ENCODE results near the gene GRAPL.
"Not testable (repeated sequence)": the region's sequence is repeated elsewhere in the genome, so short reads cannot be mapped to it uniquely, and the experiment has no call there.

GRAPL gene

DNA sequence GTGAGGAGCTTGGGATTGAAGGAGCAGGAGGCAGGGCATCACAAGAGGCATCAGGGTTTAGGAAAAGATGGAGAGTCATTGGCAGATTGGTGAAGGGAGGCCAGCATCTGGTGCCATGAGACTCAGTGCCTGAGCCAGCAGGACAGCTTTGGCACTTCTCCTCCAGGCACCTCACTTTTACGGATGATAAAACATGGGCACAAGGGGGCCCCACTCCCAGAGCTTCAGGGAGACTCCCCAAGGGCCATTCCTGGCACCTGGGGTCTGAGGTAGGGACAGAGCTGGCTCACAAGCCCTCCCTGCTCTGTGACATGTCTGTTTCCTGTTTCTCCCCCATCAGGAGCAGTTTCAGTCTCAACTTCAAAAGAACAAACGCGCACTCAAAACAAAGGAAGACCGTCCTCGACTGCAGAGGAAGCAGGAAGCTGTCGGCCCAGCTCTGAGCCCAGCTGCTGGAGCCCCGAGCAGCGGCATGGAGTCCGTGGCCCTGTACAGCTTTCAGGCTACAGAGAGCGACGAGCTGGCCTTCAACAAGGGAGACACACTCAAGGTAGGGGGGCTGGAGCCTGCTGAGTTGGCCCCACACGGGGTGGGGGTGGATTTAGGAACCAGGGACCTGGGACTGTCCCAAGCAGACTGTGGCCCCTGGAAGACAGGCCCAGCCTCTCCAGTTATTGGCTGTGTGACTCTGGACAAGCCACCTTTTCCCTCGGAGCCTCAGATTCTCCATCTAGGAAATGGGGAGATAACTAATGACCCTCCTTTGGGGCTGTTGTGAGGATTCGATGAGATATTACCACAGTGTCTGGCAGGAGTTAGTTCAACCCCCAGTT, at the start of gene GRAPL:
Gene GRAPL (plus strand): TSS at position 442 of the 833 bp plus-strand sequence. CDS start 31 bp downstream, at position 473.
- ATAC-seq: peak; percentile 67 to 79

DNA sequence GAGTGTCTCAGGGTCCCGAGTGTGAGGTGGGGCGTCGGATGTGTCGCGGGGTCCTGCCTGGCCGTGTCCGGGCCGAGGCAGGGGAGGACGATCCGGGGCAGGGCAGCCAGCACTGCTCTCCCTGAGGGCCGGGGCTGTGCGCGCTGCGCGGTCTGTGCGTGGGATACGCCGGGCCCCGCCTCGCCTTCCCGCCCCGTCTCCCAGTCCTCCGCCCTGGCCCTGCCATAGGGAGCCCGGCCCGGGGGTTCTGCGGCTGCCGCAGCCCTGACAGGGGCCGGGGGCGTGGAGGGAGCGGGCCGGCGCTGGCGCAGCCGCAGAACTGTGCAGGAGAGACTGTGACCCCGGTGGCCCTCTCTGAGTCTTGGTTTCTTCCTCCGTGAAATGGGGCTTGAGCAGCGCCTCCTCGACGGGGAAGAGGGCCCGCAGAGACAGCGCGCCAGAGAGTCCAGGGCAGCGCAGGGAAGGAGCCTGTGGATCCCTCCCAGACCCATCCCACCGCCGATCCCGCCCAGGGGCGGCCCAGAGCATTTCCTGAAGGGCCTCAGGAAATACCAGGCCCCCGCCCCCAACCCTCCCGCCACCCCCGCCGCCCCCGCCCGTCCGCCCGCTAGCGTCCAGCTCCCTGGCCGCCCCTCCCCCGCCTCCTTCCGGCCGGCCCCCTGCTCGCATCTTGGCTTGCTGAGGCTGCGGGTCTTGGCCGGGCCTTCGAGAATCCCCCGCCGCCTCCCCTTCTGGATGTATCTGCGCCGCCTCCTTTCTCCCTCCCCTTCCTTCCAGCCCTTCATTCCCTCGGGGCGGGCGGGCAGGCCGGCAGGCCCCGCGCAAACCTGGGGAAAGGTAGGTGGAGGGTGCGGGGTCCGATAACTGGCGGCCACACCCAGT, 38.3 kb upstream of the GRAPL start:
- ATAC-seq: peak in 1 of 2 donors; percentile 24

DNA sequence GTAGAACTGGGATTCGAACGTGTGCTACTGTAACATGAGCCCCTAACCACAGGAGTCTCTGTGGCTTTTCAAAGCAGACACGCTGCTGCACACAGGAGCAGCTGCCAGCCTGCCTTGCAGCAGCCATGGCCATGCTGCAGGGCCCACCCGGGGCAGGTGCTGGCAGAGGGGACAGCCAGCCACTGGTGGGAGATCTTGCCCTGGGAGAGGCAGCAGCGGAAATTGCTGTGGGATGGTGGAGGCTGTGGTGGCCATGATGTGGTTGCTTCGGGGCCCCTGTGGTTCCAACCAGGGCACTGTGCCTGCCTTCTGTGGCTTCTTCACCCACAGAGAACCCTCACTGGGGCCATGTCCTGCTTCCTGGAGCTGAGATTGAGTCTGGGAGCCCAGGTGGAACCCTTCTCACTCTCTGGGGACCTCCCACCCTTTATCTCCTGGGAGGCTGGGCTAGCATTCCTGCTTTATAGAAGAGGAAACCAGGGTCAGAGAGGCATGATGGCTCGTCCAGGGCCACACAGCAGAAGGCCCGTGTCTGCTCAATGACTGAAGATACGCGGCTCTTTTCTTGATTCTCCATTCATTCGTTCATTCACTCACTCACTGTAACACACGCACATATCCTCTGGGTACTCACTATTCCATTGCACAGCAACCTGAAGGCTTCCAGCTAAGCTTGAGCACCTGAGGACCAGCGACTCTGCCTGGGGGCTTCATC, 37.2 kb upstream of the GRAPL start:
- peak; percentile 66 to 67 for ATAC-seq

DNA sequence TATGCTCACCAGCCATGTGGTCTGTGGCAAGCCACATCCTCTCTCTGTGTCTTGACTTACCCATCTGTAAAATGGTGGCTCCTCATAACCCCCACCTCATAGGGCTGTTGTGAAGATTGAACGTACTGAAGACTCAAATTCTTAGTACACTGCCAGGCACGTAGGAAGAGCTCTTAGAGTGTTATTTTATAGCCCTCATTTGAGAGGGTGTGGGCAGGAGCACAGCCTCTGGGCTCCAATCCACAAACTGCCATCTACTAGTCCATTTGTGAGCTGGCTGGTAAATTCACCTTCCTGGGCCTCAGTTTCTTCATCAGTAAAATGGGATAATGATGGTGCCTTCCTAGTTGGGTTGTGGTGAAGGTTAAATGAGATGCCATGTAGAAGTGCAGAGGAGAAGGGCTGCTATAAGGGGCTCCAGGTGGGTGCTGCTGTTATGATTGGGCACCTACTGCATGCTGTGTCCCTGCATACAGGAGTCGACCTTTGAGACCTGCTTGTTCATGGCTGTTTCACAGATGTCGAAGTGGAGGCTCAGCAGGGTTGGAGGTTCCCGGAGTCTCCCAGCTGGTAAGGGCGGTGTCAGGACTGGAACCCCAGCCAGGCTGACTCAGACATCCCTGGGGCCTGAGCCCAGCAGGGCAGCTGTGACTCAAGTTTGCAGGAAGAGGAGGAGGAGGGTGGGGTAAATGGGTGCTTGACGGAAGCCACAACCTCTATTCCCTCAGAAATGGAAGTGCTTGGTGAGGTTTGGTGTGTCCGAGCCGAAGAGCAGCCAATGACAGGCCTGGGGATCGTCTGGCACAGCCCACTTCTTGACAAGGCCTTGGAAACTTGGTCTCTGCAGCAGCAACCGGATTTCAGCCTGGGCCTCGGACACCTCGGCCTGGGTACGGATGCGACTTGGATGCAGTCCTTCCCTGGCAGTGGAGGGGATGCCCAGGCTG, 34.4 kb upstream of the GRAPL start:
- not testable (repeated sequence) for ATAC-seq

DNA sequence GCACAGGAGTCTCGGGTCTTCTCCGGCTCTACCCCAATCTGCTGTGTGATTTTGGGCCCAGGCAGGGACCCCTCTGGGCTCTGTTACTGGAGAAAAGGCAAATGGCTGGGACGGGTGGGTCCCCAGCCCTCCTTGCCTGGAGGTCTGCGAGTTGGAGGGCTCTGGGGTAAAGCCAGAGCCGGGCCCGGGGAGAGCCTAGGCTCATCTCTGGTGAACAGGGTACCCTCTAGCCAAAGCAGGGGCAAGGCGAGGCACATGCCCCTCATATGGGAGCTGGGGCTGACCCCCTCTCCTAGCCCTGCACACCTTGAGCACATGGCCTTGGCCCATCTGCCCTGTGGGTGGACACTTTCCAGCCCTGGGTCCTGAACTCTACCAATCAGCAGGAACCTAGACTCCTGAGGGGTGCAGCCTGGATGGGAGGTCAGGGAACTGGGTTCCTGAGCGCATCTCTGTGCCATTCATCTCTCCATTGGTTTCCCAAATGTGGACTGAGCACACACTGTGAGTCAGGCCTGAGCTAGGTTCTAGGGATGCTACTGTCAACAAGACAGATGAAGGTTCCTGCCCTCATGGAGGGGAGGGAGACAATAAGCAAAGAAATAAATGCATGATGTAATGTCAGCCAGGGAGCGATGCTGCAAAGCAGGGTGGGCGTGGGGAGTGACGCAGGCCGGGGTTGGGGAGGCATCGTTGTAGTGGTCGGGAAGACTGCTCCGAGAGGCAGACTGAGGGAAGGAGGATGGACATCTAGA, 33.5 kb upstream of the GRAPL start:
- not testable (repeated sequence) for ATAC-seq

DNA sequence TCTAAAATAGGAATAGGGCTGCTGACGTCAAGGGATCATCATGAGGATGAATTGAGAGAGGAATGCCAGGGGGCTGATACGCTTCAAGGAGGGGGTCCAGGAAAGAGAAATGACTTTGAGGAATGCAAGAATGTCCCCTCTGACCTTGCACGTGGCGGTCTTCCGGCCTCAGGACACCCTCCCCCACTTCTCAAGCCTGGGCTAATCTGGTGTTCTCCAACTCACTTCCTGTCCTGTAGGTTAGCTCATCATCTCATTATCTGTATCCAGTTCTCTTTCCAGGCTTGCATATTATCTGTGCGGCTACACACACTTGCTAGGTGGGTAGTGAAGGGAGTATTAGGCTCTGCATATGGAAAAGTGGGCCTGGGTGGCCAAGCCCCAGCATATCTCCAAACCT, 18.9 kb upstream of the GRAPL start:
- not testable (repeated sequence) for ATAC-seq

DNA sequence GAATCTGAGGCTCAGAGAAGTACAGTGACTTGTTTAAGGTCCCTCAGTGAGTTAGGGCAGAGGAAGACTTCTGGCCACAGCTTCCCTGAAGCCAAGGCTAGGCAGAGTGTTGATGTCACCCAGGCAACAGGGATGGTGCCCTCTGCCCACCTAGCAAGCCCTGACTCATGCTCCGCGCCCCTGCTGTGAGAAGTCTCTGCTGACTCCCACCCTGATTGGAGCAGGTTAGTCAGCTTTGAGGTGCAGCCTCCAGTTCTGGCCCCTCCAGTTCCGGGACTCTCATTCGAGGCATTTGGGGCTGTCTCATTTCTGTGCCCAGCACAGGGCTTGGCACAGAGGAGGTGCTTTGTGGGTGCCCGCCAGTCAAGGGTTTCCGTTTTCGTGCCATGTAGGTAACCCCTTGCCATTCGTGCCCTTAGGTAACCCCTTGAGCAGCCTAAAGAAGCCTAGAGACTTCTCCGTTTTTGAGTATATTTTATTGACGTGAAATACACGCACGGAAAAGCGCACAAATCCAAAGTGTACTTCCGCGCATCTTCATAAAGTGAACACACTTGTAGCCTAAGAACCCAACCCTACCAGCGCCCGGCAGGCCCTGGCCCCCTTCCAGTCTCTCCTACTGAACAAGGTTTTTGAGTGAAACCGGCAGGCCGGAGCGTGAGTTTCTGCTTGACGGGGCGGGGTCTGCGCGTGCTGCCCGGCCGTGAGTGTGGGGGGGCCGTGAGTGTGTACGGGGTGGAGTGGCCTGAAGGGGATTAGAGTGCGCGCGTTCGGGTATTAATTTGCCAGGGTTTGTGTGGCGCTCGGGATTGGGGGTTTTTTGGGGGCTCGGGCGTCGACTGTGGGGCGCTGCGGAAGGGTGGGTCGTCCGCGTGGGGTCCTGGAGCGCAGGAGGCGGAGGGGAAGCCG, 16.9 kb upstream of the GRAPL start:
- peak; percentile 42 to 45 for ATAC-seq

DNA sequence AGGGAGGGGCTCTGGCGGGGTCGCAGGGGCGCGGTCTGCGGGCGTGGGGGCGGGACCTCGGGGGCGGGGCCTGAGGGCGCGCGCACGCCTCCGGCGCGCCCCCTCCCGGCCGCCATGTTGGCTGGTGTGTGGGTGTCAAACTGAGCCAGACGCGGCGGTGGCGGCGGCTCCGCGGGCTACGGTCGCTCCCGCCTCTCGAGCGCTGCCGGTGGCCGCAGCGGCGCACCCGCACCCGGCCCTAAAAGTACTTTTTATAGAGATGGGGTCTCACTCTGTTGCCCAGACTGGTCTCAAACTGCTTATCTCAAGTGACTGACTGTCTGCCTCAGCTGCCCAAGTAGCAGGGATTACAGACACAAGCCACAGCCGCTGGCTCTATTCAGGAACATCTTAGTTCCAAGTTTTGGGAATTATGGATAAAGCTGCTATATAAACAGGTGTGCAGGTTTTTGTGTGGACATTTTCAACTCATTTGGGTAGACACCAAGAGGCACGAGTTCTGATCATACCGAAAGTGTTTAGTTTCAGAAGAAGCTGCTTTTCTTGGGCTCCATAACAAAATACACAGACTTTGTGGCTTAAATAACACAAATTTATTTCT, 16.2 kb upstream of the GRAPL start:
- ATAC-seq: peak; percentile 65 to 67

DNA sequence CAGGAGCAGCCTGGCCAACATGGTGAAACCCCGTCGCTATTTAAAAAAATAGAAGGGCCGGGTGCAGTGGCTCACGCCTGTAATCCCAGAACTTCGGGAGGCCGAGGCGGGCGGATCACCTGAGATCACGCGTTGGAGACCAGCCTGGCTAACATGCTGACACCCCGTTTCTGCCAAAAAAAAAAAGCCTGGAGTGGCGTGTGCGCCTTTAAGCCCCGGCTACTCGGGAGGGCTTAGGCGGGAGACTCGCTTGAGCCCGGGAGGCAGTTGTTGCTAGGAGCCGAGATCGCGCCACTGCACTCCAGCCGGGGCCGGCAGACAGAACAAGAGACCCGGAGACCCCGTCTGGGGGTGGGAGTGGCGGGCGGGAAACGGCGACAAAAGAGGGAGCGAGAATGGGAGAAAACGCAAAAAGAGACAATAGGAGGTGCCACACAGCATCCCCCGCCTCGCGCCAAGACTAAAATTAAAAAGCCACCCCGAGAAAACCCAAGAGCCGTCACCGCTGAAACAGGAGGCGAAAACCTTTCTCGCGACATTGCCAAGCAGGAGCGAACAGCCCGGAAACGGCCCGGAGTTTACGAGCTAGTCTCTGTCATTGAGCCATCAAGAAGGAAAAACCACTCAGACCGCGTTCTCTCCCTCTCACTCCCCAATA, 15.5 kb upstream of the GRAPL start:
- ATAC-seq: peak; percentile 73 to 80

DNA sequence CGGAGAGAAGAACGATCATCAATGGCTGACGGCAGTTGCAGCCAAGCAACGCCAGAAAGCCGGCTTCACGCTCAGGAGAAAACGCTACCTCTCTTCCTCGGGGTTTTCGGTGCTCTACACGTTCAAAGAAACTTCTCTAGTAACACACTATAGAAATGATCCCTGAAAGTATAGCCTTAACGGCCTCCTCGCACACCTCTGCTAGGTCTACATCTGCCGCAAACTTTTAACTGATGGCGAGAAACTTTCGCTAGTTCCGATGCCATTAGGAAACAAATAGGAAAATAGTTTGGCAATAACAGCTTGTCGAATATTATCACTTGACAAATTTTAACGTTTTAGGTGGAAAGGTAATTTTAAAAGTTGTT, 14.9 kb upstream of the GRAPL start:
- ATAC-seq: not testable (repeated sequence)

DNA sequence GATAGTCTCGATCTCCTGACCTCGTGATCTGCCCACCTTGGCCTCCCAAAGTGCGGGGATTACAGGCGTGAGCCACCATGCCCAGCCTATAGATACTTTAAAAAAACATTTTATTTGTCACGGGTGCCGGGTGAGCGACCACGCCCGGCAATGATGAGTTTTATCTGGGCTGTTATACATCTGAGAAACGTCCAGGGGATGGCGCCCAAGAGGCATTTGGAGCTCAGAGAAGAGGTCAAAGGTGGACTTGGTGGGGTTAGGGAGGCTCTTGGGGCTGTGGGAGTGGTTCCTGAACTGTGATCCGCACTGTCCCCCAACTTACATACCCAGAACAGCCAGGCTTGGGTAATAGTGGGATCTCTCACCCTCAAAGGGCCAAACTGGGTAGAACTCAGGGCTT, 8.7 kb upstream of the GRAPL start:
- ATAC-seq: peak; percentile 85 to 90

DNA sequence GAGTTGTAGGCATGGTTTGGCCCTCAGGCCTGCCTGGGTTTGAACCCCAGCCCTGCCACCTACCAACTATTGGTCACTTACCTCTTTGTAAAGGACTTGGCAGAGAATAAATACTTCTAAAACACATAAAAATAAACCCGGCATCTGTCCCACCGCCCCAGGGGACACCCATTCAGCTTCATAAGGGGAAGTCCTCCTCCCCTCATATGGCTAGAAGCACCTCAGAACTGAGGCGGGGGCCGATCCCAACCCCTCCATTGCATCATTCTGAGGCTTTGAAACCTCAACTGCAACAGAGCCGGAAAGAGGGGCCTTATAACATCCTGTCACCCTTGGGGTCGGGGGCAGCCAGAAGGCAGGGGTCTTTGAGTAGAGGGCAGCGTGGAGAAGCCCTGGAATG, 2.1 kb upstream of the GRAPL start:
- not testable (repeated sequence) for ATAC-seq

DNA sequence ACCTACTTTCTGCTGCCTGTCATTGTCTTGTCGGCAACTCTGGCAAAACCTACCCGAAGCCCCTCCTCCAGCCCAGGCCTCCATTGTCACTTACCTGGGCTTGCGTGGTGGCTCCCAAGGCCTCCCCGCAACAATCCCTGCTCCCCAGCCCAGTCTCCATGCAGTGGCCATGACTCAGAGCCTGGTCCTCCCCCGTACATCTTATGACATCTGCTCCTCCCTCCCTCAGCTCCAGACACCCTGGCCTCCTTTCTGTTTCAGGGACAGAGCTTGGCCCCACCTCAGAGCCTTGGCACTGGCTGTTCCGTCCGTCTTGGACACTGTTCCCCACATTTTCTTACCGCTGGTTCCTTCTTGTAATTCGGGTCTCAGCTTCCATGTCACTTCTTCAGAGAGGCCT, 2.1 kb downstream of the GRAPL start:
- peak; percentile 23 to 48 for ATAC-seq

DNA sequence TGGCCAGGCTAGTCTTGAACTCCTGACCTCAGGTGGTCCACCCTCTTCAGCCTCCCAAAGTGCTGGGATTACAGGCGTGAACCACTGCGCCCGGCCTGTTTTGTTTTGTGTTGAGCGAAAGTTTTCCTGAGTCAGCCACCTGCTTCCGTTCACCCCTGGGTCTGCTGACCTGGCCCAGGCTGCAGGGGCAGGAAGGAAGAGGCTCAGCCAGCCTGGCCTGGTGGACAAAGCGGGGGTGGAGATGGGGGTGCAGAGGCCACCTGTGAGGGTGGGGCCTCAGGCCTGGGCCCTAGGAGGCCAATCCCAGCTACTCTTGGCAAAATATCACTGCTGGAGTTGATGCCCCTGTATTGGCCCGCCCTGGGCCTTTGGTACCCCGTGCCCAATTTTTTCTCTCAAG, 3.7 kb downstream of the GRAPL start:
- ATAC-seq: not testable (repeated sequence)

DNA sequence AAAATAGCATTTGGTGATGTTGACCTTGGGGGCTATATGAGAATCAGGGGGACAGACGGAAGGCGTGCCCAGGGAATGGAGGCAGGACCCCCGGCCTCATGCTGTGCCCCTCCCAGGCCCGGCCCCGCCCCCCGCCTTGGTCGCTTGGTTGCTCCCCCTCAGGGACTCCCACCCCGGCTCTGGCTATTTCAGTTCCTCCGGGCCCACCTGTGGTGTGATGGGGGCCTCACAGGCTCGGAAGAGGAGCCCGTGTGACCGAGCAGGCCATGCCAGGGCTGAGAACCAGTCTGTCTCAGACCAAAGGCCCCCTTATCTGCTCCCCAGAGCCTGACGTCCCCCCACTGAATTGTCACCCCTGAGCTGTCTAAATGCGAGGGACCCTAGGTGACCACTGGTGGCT, 4.4 kb downstream of the GRAPL start:
- ATAC-seq: not testable (repeated sequence)

DNA sequence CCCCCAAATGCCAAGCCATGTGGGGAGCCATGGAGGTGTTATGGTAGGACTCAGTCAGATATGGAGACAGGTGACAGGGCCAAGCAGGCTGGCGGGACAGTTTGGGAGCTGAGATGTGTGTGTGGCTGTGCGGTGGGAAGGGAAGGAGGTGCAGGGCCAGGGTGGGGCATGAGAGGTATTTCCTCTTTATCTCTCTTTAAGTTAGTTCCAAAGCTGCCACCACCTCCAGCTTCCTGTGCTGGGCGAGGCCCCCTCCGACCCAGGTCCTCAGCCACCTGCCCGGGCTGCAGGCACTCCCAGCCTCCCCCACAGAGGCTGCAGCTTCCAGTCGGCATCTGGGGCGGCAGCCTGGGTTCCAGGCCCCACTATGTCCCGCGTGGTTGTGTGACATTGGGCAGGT, 6.4 kb downstream of the GRAPL start:
- ATAC-seq: not testable (repeated sequence)

DNA sequence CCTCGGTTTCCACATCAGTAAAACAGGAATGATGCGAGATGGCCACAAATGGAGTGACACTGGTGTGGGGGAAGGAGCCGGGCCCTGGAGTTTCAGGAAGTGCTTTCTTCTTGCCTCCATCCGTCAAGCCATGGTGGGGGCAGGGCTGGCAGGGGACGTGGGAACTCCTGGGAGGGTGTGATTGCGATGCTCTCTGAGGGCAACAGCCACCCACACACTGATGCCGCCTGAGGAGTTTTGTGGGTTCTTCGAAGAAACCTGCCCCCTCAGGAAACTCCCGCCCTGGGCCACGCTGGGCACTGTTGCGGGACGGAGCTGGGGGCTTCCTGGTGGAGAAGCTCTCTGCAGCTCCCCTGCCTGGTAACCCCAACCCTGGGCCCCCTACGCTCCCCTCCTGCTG, 8.0 kb downstream of the GRAPL start:
- ATAC-seq: peak; percentile 8 to 32

DNA sequence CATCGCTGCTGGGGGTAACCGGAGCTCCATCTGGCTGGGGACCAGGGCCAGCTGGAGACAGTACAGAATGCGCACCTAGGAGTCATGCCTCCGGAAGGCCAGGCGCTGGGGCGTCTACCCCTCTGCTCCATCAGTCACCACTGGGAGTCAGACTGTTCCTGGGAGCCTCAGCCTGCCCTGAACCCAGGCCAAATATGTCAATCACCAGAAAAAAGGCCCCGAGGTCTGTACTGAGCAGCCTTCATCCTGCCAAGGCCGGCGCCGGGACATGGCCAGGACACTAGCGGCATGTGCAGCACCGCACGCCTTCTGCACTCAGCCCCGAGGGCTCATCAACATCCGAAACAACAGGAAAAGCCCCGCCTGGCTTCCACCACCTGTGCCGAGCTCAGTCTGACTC, 8.7 kb downstream of the GRAPL start:
- ATAC-seq: peak; percentile 51 to 58

DNA sequence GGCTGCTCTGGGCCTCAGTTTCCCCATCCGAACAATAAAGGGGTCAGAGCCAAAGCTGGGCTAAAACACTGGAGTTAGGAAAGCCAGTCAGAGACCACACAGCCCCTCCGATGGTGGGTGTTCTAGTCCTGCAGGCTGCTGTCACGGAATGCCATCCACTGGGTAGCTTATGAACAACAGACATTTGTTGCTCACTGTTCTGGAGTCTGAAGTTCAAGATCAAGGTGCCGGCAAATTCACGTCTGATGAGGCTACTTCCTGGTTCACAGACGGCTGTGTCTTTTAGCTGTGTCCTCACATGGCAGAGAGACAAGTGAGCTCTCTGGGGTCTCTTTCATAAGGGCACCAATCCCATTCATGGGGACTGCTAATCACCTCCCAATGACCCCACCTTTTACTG, 9.2 kb downstream of the GRAPL start:
- not testable (repeated sequence) for ATAC-seq

Measured in activated CD4-positive, CD25-positive, alpha-beta regulatory T cell treated with anti-CD3 and anti-CD28 coated beads, Interleukin-2, amount 50 U/mL, for 24 hours (primary cell).